Gastrocnemius medialis (tissue), 4 donors: ENCODE measurements around the gene PPP1R14C.

ENCODE experiments used
- CTCF ChIP-seq, 5 experiments: fragments of 450-650 bp in 3 of 5; fragments of 200-600 bp in 2 of 5; sonication (generic) in 2 of 5; IDR thresholded peaks in 4 of 5; conservative IDR thresholded peaks in 1 of 5; 1 replicate in 4 of 5; 2 replicates in 1 of 5; pipeline ENCODE4 v1.5.1; 2016 to 2019; ENCODE audit warnings: antibody characterized with exemption in 5 of 5, mild to moderate bottlenecking in 3 of 5, moderate library complexity in 3 of 5
- POLR2A ChIP-seq, 2 donors: fragments of 450-650 bp; IDR thresholded peaks; one replicate each; pipeline ENCODE4 v1.6.1; 2017; ENCODE audit warnings: antibody characterized with exemption in 2 of 2, mild to moderate bottlenecking in 2 of 2, moderate library complexity in 2 of 2

- TF ChIP-seq CTCF (IDR thresholded peaks at IDR 0.05 in 4 of 5, conservative IDR thresholded peaks at IDR 0.05 in 1 of 5) (no peak), POLR2A (IDR thresholded peaks at IDR 0.05) (no peak)
These were observed 136.7 kb downstream of the PPP1R14C start for GRCh38 chr6:150279533-150279932.
